Measurements from ENCODE around the gene ABHD11. TPM values are rescaled to one million over a fixed set of nuclear protein-coding genes. Genes with fewer than 3 reads are reported as not detected.
"Not testable (repeated sequence)": the region's sequence is repeated elsewhere in the genome, so short reads cannot be mapped to it uniquely, and the experiment has no call there.

Gene ABHD11
- total RNA-seq, result 10 to 100 TPM; 39.5 to 75.8 (median 67.1) TPM

- H3K27ac ChIP-seq, result peak within 1 kb of the TSS; percentile 98 to 100 (median 99)
- TF ChIP-seq POLR2A (IDR thresholded peaks at IDR 0.05) (peak; percentile 91 to 98), CTCF (IDR thresholded peaks at IDR 0.05) (no peak)
- peak within 1 kb of the TSS; percentile 61 to 87 (median 79) for H3K4me3 ChIP-seq (replicated peaks in 1 of 3)
- peaks cover 17 to 18% of the 10 kb centered on the region in 2 donors for H3K36me3 ChIP-seq
- peak; percentile 97 to 98 for DNase-seq
- no peaks in the 10 kb centered on the region for H3K9me3 ChIP-seq
- H3K4me1 ChIP-seq, result peaks cover 47 to 71% of the 10 kb centered on the region in 2 donors
- intact Hi-C loops (cut with DNase I), result loop anchor here (5.0 kb wide), 1 partner anchor 114 kb away; no protein-coding TSS in a partner anchor
- H3K27me3 ChIP-seq, result no peaks in the 10 kb centered on the region
- WGBS, 2 donors, result 0 to 1% methylated on average over 50 to 51 of the region's 84 CpGs
Measured at GRCh38 chr7:73738612-73739386, at the start of gene ABHD11. Gene ABHD11, minus strand, starts transcription at chr7:73738802. Its CDS starts 32 bp downstream, at chr7:73738770.

GRCh38 chr7:73787786-73788048, 49.1 kb upstream of the ABHD11 start:
- H3K27ac ChIP-seq; H3K4me3 ChIP-seq (replicated peaks in 1 of 3); DNase-seq; H3K9me3 ChIP-seq; H3K36me3 ChIP-seq; H3K27me3 ChIP-seq; H3K4me1 ChIP-seq; intact Hi-C loops (cut with DNase I): not testable (repeated sequence)
- 95 to 100% methylated on average over 1 of the region's 1 CpG for WGBS, 2 donors

- 63 to 100% methylated on average over 1 of the region's 1 CpG for WGBS, 2 donors
Measured at GRCh38 chr7:73786588-73786987, 48.0 kb upstream of the ABHD11 start.

GRCh38 chr7:73779517-73779916, 40.9 kb upstream of the ABHD11 start:
- intact Hi-C loops (cut with DNase I), result loop anchor here (10.0 kb wide), 1 partner anchor 75 kb away; no protein-coding TSS in a partner anchor
- Histone ChIP-seq H3K9me3 (no peaks in the 10 kb centered on the region), H3K27me3 (no peaks in the 10 kb centered on the region), H3K4me1 (peaks cover 0 to 4% of the 10 kb centered on the region in 2 donors), H3K4me3 (replicated peaks in 1 of 3) (no peak overlapping the region), H3K36me3 (no peaks in the 10 kb centered on the region), H3K27ac (no peak overlapping the region)
- DNase-seq, result no peak
- TF ChIP-seq CTCF (IDR thresholded peaks at IDR 0.05), result peak in 3 of 6 experiments; percentile 23 to 29 (median 23)
- no peak for TF ChIP-seq POLR2A (IDR thresholded peaks at IDR 0.05)
- 81 to 90% methylated on average over 1 of the region's 1 CpG for WGBS, 2 donors

More at GRCh38 chr7:73786588-73786987, 48.0 kb upstream of the ABHD11 start:
- DNase-seq, result no peak
- intact Hi-C loops (cut with DNase I), result no loop called here
- Histone ChIP-seq H3K36me3 (no peaks in the 10 kb centered on the region), H3K4me3 (replicated peaks in 1 of 3) (no peak overlapping the region), H3K27ac (no peak overlapping the region), H3K9me3 (no peaks in the 10 kb centered on the region), H3K27me3 (no peaks in the 10 kb centered on the region), H3K4me1 (no peaks in the 10 kb centered on the region)
- TF ChIP-seq POLR2A (IDR thresholded peaks at IDR 0.05), result no peak
- no peak for TF ChIP-seq CTCF (IDR thresholded peaks at IDR 0.05)

GRCh38 chr7:73778801-73779389, 40.3 kb upstream of the ABHD11 start:
- TF ChIP-seq CTCF (IDR thresholded peaks at IDR 0.05) (no peak), POLR2A (IDR thresholded peaks at IDR 0.05) (no peak)
- H3K27me3 ChIP-seq, result no peaks in the 10 kb centered on the region
- H3K36me3 ChIP-seq, result no peaks in the 10 kb centered on the region
- H3K4me3 ChIP-seq (replicated peaks in 1 of 3), result no peak overlapping the region
- H3K4me1 ChIP-seq, result peaks cover 0 to 4% of the 10 kb centered on the region in 2 donors
- H3K27ac ChIP-seq, result no peak overlapping the region
- intact Hi-C loops (cut with DNase I), result loop anchor here (10.0 kb wide), 1 partner anchor 76 kb away; no protein-coding TSS in a partner anchor
- WGBS, 2 donors, result 92 to 94% methylated on average over 10 to 11 of the region's 11 CpGs
- DNase-seq, result no peak
- H3K9me3 ChIP-seq, result no peaks in the 10 kb centered on the region

Data from thyroid gland (tissue), 4 donors.